Measurements from ENCODE around the gene CDK13. TPM values are rescaled to one million over a fixed set of nuclear protein-coding genes. Genes with fewer than 3 reads are reported as not detected.

The CDK13 gene
- total RNA-seq, 3 donors from 2014 or later, result 70.9 to 128 (median 95.4) TPM

- Histone ChIP-seq H3K9me3 (no peaks in the 10 kb centered on the region), H3K36me3 (no peaks in the 10 kb centered on the region), H3K4me1 (no peaks in the 10 kb centered on the region), H3K4me3 (no peak overlapping the region), H3K27me3 (no peaks in the 10 kb centered on the region), H3K27ac (no peak overlapping the region)
- intact Hi-C loops (cut with DNase I; ENCODE audit: low total_unique reads), result no loop called here
- DNase-seq (ENCODE audit: low spot score in 2 of 2), result no peak
- TF ChIP-seq POLR2A (IDR thresholded peaks at IDR 0.05) (no peak), POLR2AphosphoS5 (IDR thresholded peaks at IDR 0.05) (no peak), CTCF (IDR thresholded peaks at IDR 0.05) (no peak)
Measured at GRCh38 chr7:39985398-39985918, 35.4 kb downstream of the CDK13 start.

DNA sequence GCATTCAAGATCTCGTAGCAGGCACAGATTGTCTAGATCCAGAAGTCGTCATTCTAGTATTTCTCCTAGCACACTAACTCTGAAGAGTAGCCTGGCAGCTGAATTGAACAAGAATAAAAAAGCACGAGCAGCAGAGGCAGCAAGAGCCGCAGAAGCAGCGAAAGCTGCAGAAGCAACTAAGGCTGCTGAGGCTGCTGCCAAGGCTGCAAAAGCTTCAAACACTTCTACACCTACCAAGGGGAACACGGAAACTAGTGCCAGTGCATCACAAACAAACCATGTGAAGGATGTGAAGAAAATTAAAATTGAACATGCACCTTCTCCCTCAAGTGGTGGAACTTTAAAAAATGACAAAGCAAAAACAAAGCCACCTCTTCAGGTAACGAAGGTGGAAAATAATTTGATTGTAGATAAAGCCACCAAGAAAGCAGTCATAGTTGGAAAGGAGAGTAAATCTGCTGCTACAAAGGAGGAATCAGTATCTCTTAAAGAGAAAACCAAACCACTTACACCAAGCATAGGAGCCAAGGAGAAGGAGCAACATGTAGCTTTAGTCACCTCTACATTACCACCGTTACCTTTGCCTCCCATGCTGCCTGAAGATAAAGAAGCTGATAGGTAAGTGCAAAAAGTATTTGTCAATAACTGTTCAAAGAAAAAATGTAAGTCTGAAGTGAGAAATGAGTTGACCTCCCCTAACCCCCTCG, 37.7 kb downstream of the CDK13 start:
- H3K4me1 ChIP-seq, result no peaks in the 10 kb centered on the region
- TF ChIP-seq POLR2A (IDR thresholded peaks at IDR 0.05) (no peak), CTCF (IDR thresholded peaks at IDR 0.05) (no peak)
- no peaks in the 10 kb centered on the region for H3K9me3 ChIP-seq
- no peak for DNase-seq (ENCODE audit: low spot score in 2 of 2)
- intact Hi-C loops (cut with DNase I; ENCODE audit: low total_unique reads), result no loop called here
- no peak overlapping the region for H3K4me3 ChIP-seq
- H3K27ac ChIP-seq, result no peak overlapping the region
- no peaks in the 10 kb centered on the region for H3K36me3 ChIP-seq
- no peaks in the 10 kb centered on the region for H3K27me3 ChIP-seq

DNA sequence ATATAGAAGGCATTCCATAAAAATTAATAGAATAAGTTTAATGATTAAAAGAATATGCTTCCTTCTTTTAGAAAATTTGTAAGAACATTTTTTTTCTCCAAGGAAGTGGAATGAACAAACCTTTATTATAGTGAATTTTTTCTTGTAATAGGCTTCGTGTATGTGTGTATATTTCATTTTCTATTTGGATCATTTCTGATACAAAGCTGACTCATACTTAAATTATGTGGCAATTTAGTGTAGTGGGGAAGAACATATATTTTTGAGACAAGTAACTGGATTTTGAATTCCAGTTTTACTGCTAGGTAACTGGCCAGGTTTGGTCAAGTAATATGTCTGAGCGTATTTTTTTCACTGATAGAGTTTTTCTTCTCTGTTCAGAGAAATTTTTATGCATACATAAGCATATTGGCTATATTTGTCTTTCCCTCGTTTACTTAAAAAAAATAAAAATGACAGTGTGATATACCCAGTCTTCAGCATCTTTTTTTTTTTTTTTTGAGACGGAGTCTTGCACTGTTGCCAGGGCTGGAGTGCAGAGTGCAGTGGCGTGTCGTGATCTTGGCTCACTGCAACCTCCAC, 50.8 kb downstream of the CDK13 start:
- intact Hi-C loops (cut with DNase I; ENCODE audit: low total_unique reads), result no loop called here
- H3K36me3 ChIP-seq, result no peaks in the 10 kb centered on the region
- no peak for DNase-seq (ENCODE audit: low spot score in 2 of 2)
- no peaks in the 10 kb centered on the region for H3K9me3 ChIP-seq
- TF ChIP-seq POLR2AphosphoS5 (IDR thresholded peaks at IDR 0.05) (no peak), CTCF (IDR thresholded peaks at IDR 0.05) (no peak), POLR2A (IDR thresholded peaks at IDR 0.05) (no peak)
- H3K27me3 ChIP-seq, result no peaks in the 10 kb centered on the region
- H3K4me1 ChIP-seq, result no peaks in the 10 kb centered on the region
- H3K27ac ChIP-seq, result no peak overlapping the region
- no peak overlapping the region for H3K4me3 ChIP-seq

- Histone ChIP-seq H3K27ac (no peak overlapping the region), H3K4me3 (no peak overlapping the region), H3K36me3 (no peaks in the 10 kb centered on the region), H3K9me3 (no peaks in the 10 kb centered on the region), H3K27me3 (no peaks in the 10 kb centered on the region), H3K4me1 (no peaks in the 10 kb centered on the region)
- TF ChIP-seq CTCF (IDR thresholded peaks at IDR 0.05) (no peak), POLR2A (IDR thresholded peaks at IDR 0.05) (no peak), POLR2AphosphoS5 (IDR thresholded peaks at IDR 0.05) (no peak)
- DNase-seq (ENCODE audit: low spot score in 2 of 2), result no peak
- intact Hi-C loops (cut with DNase I; ENCODE audit: low total_unique reads), result no loop called here
Measured at GRCh38 chr7:40001649-40002048, 51.6 kb downstream of the CDK13 start.

DNA sequence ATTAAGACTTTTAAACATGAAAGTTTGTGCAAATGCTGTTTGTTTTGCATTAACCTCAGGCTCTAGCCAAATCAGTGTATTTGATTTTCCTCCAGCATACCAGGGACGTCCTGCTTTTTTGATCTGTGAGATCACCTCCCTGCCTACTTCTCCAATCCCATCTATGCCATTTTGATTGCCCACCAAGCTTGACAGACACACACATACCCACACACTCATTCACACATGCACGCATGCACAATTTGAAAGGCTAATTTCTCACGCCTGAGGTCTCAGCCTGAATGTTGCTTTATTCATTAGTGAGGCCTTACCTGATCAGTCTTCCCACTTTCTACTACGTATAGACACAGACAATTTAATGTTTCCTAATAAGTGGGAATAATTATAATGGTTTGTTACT, 53.5 kb downstream of the CDK13 start:
- Histone ChIP-seq H3K27me3 (no peaks in the 10 kb centered on the region), H3K4me3 (no peak overlapping the region), H3K36me3 (no peaks in the 10 kb centered on the region), H3K27ac (no peak overlapping the region), H3K9me3 (no peaks in the 10 kb centered on the region), H3K4me1 (no peaks in the 10 kb centered on the region)
- TF ChIP-seq CTCF (IDR thresholded peaks at IDR 0.05) (no peak), POLR2A (IDR thresholded peaks at IDR 0.05) (no peak), POLR2AphosphoS5 (IDR thresholded peaks at IDR 0.05) (no peak)
- intact Hi-C loops (cut with DNase I; ENCODE audit: low total_unique reads), result no loop called here
- DNase-seq (ENCODE audit: low spot score in 2 of 2), result no peak

Measured in breast epithelium (tissue), 4 donors.